H9 (cell line): Measurements from ENCODE around the gene ZNF292. TPM values are rescaled to one million over a fixed set of nuclear protein-coding genes. Genes with fewer than 3 reads are reported as not detected.

Source experiments
- DNase-seq: peaks from one replicate; pipeline ENCODE4 v3.0.0-alpha.2; 2017
- H2AFZ ChIP-seq: one replicate; pipeline ENCODE4 v1.6.1; 2013; ENCODE audit warnings: mild to moderate bottlenecking, low read length, control low read depth, moderate library complexity
- H2AK5ac ChIP-seq: 2 replicates; pipeline ENCODE4 v1.6.1; 2013; ENCODE audit warnings: low read length, control low read depth, mixed read lengths; ENCODE audit not compliant: insufficient read length
- H2BK120ac ChIP-seq: one replicate; pipeline ENCODE4 v1.6.1; 2013; ENCODE audit warnings: low read depth, mild to moderate bottlenecking, low read length, control low read depth, inconsistent platforms; ENCODE audit not compliant: poor library complexity, severe bottlenecking
- H2BK12ac ChIP-seq: 2 replicates; pipeline ENCODE4 v1.6.1; 2013; ENCODE audit warnings: low read length, control low read depth, mixed read lengths, low read depth; ENCODE audit not compliant: insufficient read length
- H2BK15ac ChIP-seq: 2 replicates; pipeline ENCODE4 v1.6.1; 2013; ENCODE audit warnings: low read depth, low read length, control low read depth
- H2BK20ac ChIP-seq: one replicate; pipeline ENCODE4 v1.6.1; 2013; ENCODE audit warnings: low read depth, mild to moderate bottlenecking, low read length, control low read depth, inconsistent platforms; ENCODE audit not compliant: poor library complexity, severe bottlenecking
- H2BK5ac ChIP-seq: 2 replicates; pipeline ENCODE4 v1.6.1; 2013; ENCODE audit warnings: low read length, control low read depth, mixed read lengths; ENCODE audit not compliant: insufficient read length
- H3K14ac ChIP-seq: 2 replicates; pipeline ENCODE4 v1.6.1; 2013; ENCODE audit warnings: low read length, control low read depth; ENCODE audit not compliant: insufficient read depth
- H3K18ac ChIP-seq: 2 replicates; pipeline ENCODE4 v1.6.1; 2013; ENCODE audit warnings: low read depth, mild to moderate bottlenecking, mixed read lengths, low read length, control low read depth; ENCODE audit not compliant: insufficient read length
- H3K23ac ChIP-seq: 2 replicates; pipeline ENCODE4 v1.6.1; 2013; ENCODE audit warnings: low read length, control low read depth, mixed read lengths, low read depth; ENCODE audit not compliant: insufficient read length
- H3K23me2 ChIP-seq: 2 replicates; pipeline ENCODE4 v1.6.1; 2013; ENCODE audit warnings: low read depth, mild to moderate bottlenecking, mixed read lengths, low read length, control low read depth; ENCODE audit not compliant: insufficient read length, poor library complexity, severe bottlenecking
- H3K27ac ChIP-seq: 2 replicates; pipeline ENCODE4 v1.5.1; 2013; ENCODE audit warnings: low read length, control low read depth, mixed read lengths, low read depth; ENCODE audit not compliant: insufficient read length
- H3K27me3 ChIP-seq: 2 replicates; pipeline ENCODE4 v1.6.1; 2013; ENCODE audit warnings: low read length, control low read depth, inconsistent platforms; ENCODE audit not compliant: insufficient read depth
- H3K4ac ChIP-seq: 2 replicates; pipeline ENCODE4 v1.6.1; 2013; ENCODE audit warnings: low read depth, mild to moderate bottlenecking, control low read depth, inconsistent platforms, low read length, moderate library complexity
- H3K4me1 ChIP-seq: 2 replicates; pipeline ENCODE4 v1.6.1; 2013; ENCODE audit warnings: low read length, control low read depth, inconsistent platforms; ENCODE audit not compliant: insufficient read depth
- H3K4me2 ChIP-seq: 2 replicates; pipeline ENCODE4 v1.6.1; 2013; ENCODE audit warnings: low read length, control low read depth, mixed read lengths; ENCODE audit not compliant: insufficient read length, insufficient read depth
- H3K56ac ChIP-seq: 2 replicates; pipeline ENCODE4 v1.6.1; 2013; ENCODE audit warnings: low read depth, mild to moderate bottlenecking, mixed read lengths, low read length, control low read depth; ENCODE audit not compliant: insufficient read length
- H3K79me1 ChIP-seq: 2 replicates; pipeline ENCODE4 v1.6.1; 2013; ENCODE audit warnings: low read depth, mild to moderate bottlenecking, moderate library complexity, low read length, control low read depth, inconsistent platforms; ENCODE audit not compliant: insufficient read depth, poor library complexity, severe bottlenecking
- H3K79me2 ChIP-seq: 2 replicates; pipeline ENCODE4 v1.6.1; 2013; ENCODE audit warnings: low read length, control low read depth, inconsistent platforms; ENCODE audit not compliant: insufficient read depth
- H3K9ac ChIP-seq: 2 replicates; pipeline ENCODE4 v1.6.1; 2013; ENCODE audit warnings: low read length, control low read depth, mixed read lengths; ENCODE audit not compliant: insufficient read length; ENCODE audit errors: extremely low read depth
- H3K9me3 ChIP-seq: one replicate; pipeline ENCODE4 v1.6.1; 2013; ENCODE audit warnings: low read depth, low read length, inconsistent platforms; ENCODE audit not compliant: control insufficient read depth
- H3T11ph ChIP-seq: one replicate; pipeline ENCODE4 v1.6.1; 2013; ENCODE audit warnings: mild to moderate bottlenecking, low read length, control low read depth, inconsistent platforms
- H4K20me1 ChIP-seq: one replicate; pipeline ENCODE4 v1.6.1; 2013; ENCODE audit not compliant: control insufficient read depth, insufficient read length, insufficient read depth
- H4K5ac ChIP-seq: 2 replicates; pipeline ENCODE4 v1.6.1; 2013; ENCODE audit warnings: low read depth, mild to moderate bottlenecking, mixed read lengths, low read length, control low read depth; ENCODE audit not compliant: insufficient read length
- H4K8ac ChIP-seq: replicated peaks from 2 replicates; pipeline ENCODE4 v1.6.1; 2013; ENCODE audit warnings: low read length, control low read depth, mixed read lengths, low read depth; ENCODE audit not compliant: insufficient read length
- H4K91ac ChIP-seq: 2 replicates; pipeline ENCODE4 v1.6.1; 2013; ENCODE audit warnings: low read depth, mild to moderate bottlenecking, moderate library complexity, mixed read lengths, low read length, control low read depth; ENCODE audit not compliant: insufficient read length
- H3K27ac Mint-ChIP-seq, 3 experiments: 2 replicates in 2 of 3; 3 replicates in 1 of 3; pipeline ENCODE4 v1.8.0; 2020 to 2021; ENCODE audit warnings: mixed read lengths in 3 of 3, mild to moderate bottlenecking in 1 of 3, moderate library complexity in 1 of 3
- H3K27me3 Mint-ChIP-seq: 2 replicates; pipeline ENCODE4 v1.8.0; 2021; ENCODE audit warnings: low read depth, mild to moderate bottlenecking, moderate library complexity, mixed read lengths
- H3K36me3 Mint-ChIP-seq, 3 experiments: 2 replicates in 2 of 3; 3 replicates in 1 of 3; pipeline ENCODE4 v1.8.0; 2020 to 2021; ENCODE audit warnings: low read depth in 3 of 3, mixed read lengths in 3 of 3; ENCODE audit not compliant: insufficient read depth in 1 of 3
- H3K4me1 Mint-ChIP-seq, 2 experiments: 2 replicates each; pipeline ENCODE4 v1.8.0; 2020; ENCODE audit warnings: mixed read lengths in 2 of 2
- H3K4me3 Mint-ChIP-seq, 2 experiments: 2 replicates in 1 of 2; 3 replicates in 1 of 2; pipeline ENCODE4 v1.8.0; 2020 to 2021; ENCODE audit warnings: mild to moderate bottlenecking in 2 of 2, mixed read lengths in 2 of 2, moderate library complexity in 1 of 2
- H3K9me3 Mint-ChIP-seq, 2 experiments: 2 replicates in 1 of 2; 3 replicates in 1 of 2; pipeline ENCODE4 v1.8.0; 2020; ENCODE audit warnings: mild to moderate bottlenecking in 2 of 2, mixed read lengths in 2 of 2, moderate library complexity in 1 of 2
- CTCF ChIP-seq: fragments of 200-600 bp; sonication (generic); conservative IDR thresholded peaks from 3 replicates; pipeline ENCODE4 v1.8.0; 2021; ENCODE audit warnings: antibody characterized with exemption, mild to moderate bottlenecking
- WGBS: extraction: QIAGEN DNeasy Blood & Tissue Kit; methylation state at CpG from one replicate; pipeline ENCODE4 v1.1.7; 2013; ENCODE audit warnings: missing lambda C conversion rate, low lambda C conversion rate, mixed read lengths; ENCODE audit not compliant: insufficient read length; ENCODE audit errors: extremely low coverage; 5-methylcytosine and 5-hydroxymethylcytosine counted together
- total RNA-seq: library from RNA; stranded (reverse); gene quantifications from 2 replicates; pipeline ENCODE4 v1.2.1, GENCODE V29; 2021

Gene ZNF292
- total RNA-seq, 1 experiment from 2014 or later, result 38.7 TPM

GRCh38 chr6:87261534-87261933 is 106.2 kb downstream of the ZNF292 start:
- no peaks in the 10 kb centered on the region for H3K79me1 ChIP-seq
- no peak overlapping the region for H2AK5ac ChIP-seq
- no peaks in the 10 kb centered on the region for H3K9me3 ChIP-seq
- TF ChIP-seq CTCF, result no peak
- H3K4ac ChIP-seq, result no peak overlapping the region
- H3K9ac ChIP-seq, result no peak overlapping the region
- H3K79me2 ChIP-seq, result no peaks in the 10 kb centered on the region
- no peak overlapping the region for H3K23ac ChIP-seq
- no peak overlapping the region for H2BK15ac ChIP-seq
- H3K27me3 Mint-ChIP-seq, result no peaks in the 10 kb centered on the region
- no peak overlapping the region for H3K4me3 Mint-ChIP-seq
- H3K27me3 ChIP-seq, result no peaks in the 10 kb centered on the region
- no peak overlapping the region for H2BK20ac ChIP-seq
- no peak overlapping the region for H3K4me2 ChIP-seq
- H4K5ac ChIP-seq, result no peak overlapping the region
- no peak overlapping the region for H3K56ac ChIP-seq
- H3K27ac Mint-ChIP-seq, result no peak overlapping the region
- no peaks in the 10 kb centered on the region; the same call in 1 of the 2 replicates for H3K4me1 ChIP-seq
- peaks cover 34 to 48% (median 45%) of the 10 kb centered on the region in 3 experiments for H3K36me3 Mint-ChIP-seq
- no peaks in the 10 kb centered on the region for H4K20me1 ChIP-seq
- H4K8ac ChIP-seq, result no peak overlapping the region
- no peak overlapping the region for H2BK5ac ChIP-seq
- no peak for DNase-seq
- no peak overlapping the region for H2AFZ ChIP-seq
- no CpG with 5 or more reads among the region's 3 CpGs for WGBS
- peaks cover 6 to 38% of the 10 kb centered on the region in 2 experiments for H3K9me3 Mint-ChIP-seq
- H3T11ph ChIP-seq, result no peak overlapping the region
- H3K4me1 Mint-ChIP-seq, result peaks cover 5 to 12% of the 10 kb centered on the region in 2 experiments; a peak in 3 of 4 replicates
- no peak overlapping the region for H3K18ac ChIP-seq
- no peak overlapping the region for H3K27ac ChIP-seq
- no peak overlapping the region for H3K14ac ChIP-seq
- no peak overlapping the region for H2BK12ac ChIP-seq
- H2BK120ac ChIP-seq, result no peak overlapping the region
- no peak overlapping the region for H4K91ac ChIP-seq
- H3K23me2 ChIP-seq, result no peaks in the 10 kb centered on the region
